Rectal smooth muscle tissue (tissue), 1 donor: ENCODE data around the gene KCNMB1.

Experiments used
- H3K27ac ChIP-seq: one replicate; pipeline ENCODE4 v1.7.0; 2013; ENCODE audit warnings: low read depth, low read length, inconsistent platforms
- H3K27me3 ChIP-seq: one replicate; pipeline ENCODE4 v1.7.0; 2013; ENCODE audit warnings: low read length; ENCODE audit not compliant: control insufficient read depth, insufficient read depth
- H3K36me3 ChIP-seq: one replicate; pipeline ENCODE4 v1.7.0; 2013; ENCODE audit warnings: low read length; ENCODE audit not compliant: control insufficient read depth, insufficient read depth
- H3K4me1 ChIP-seq: one replicate; pipeline ENCODE4 v1.7.0; 2013; ENCODE audit warnings: low read length; ENCODE audit not compliant: control insufficient read depth, insufficient read depth
- H3K4me3 ChIP-seq: one replicate; pipeline ENCODE4 v1.7.0; 2013; ENCODE audit warnings: low read length
- H3K9ac ChIP-seq: one replicate; pipeline ENCODE4 v1.7.0; 2013; ENCODE audit warnings: low read length

KCNMB1 gene

GRCh38 chr5:170388818-170389549 is at the start of gene KCNMB1:
TSS of gene KCNMB1 (minus strand) at chr5:170389367. CDS start at chr5:170385447, 3,920 bp downstream.
- Histone ChIP-seq H3K27me3 (no peaks in the 10 kb centered on the region), H3K27ac (peak within 1 kb of the TSS; percentile 98), H3K4me1 (peaks cover 30% of the 10 kb centered on the region), H3K9ac (peak within 1 kb of the TSS; percentile 59), H3K4me3 (peak within 1 kb of the TSS; percentile 71), H3K36me3 (peaks cover 3% of the 10 kb centered on the region)

- no peaks in the 10 kb centered on the region for H3K4me1 ChIP-seq
- H3K27me3 ChIP-seq, result peaks cover 2% of the 10 kb centered on the region
- no peak overlapping the region for H3K4me3 ChIP-seq
- H3K36me3 ChIP-seq, result no peaks in the 10 kb centered on the region
- H3K27ac ChIP-seq, result no peak overlapping the region
- H3K9ac ChIP-seq, result no peak overlapping the region
These were observed 49.4 kb upstream of the KCNMB1 start for GRCh38 chr5:170438581-170438980.

GRCh38 chr5:170437621-170438375 is 48.6 kb upstream of the KCNMB1 start:
- H3K27ac ChIP-seq, result no peak overlapping the region
- H3K4me3 ChIP-seq, result no peak overlapping the region
- no peak overlapping the region for H3K9ac ChIP-seq
- no peaks in the 10 kb centered on the region for H3K4me1 ChIP-seq
- H3K27me3 ChIP-seq, result peaks cover 2% of the 10 kb centered on the region
- no peaks in the 10 kb centered on the region for H3K36me3 ChIP-seq

GRCh38 chr5:170436335-170436734 is 47.2 kb upstream of the KCNMB1 start:
- H3K4me1 ChIP-seq, result no peaks in the 10 kb centered on the region
- peaks cover 7% of the 10 kb centered on the region for H3K27me3 ChIP-seq
- H3K27ac ChIP-seq, result no peak overlapping the region
- H3K4me3 ChIP-seq, result no peak overlapping the region
- no peak overlapping the region for H3K9ac ChIP-seq
- no peaks in the 10 kb centered on the region for H3K36me3 ChIP-seq

GRCh38 chr5:170434966-170435605 is 45.9 kb upstream of the KCNMB1 start:
- H3K4me3 ChIP-seq, result no peak overlapping the region
- H3K27me3 ChIP-seq, result peaks cover 7% of the 10 kb centered on the region
- no peak overlapping the region for H3K9ac ChIP-seq
- no peak overlapping the region for H3K27ac ChIP-seq
- H3K4me1 ChIP-seq, result no peaks in the 10 kb centered on the region
- no peaks in the 10 kb centered on the region for H3K36me3 ChIP-seq

GRCh38 chr5:170432669-170433068 is 43.5 kb upstream of the KCNMB1 start:
- peaks cover 7% of the 10 kb centered on the region for H3K27me3 ChIP-seq
- H3K27ac ChIP-seq, result no peak overlapping the region
- no peak overlapping the region for H3K4me3 ChIP-seq
- no peaks in the 10 kb centered on the region for H3K4me1 ChIP-seq
- H3K36me3 ChIP-seq, result no peaks in the 10 kb centered on the region
- H3K9ac ChIP-seq, result no peak overlapping the region

- Histone ChIP-seq H3K36me3 (no peaks in the 10 kb centered on the region), H3K27me3 (peaks cover 7% of the 10 kb centered on the region), H3K4me1 (no peaks in the 10 kb centered on the region), H3K4me3 (no peak overlapping the region), H3K27ac (no peak overlapping the region), H3K9ac (no peak overlapping the region)
These were observed 42.4 kb upstream of the KCNMB1 start for GRCh38 chr5:170431571-170431970.

GRCh38 chr5:170430866-170431437 is 41.8 kb upstream of the KCNMB1 start:
- no peak overlapping the region for H3K4me3 ChIP-seq
- no peak overlapping the region for H3K9ac ChIP-seq
- H3K27me3 ChIP-seq, result peaks cover 4% of the 10 kb centered on the region
- no peak overlapping the region for H3K27ac ChIP-seq
- no peaks in the 10 kb centered on the region for H3K36me3 ChIP-seq
- H3K4me1 ChIP-seq, result no peaks in the 10 kb centered on the region

- peaks cover 4% of the 10 kb centered on the region for H3K27me3 ChIP-seq
- H3K4me3 ChIP-seq, result no peak overlapping the region
- H3K36me3 ChIP-seq, result no peaks in the 10 kb centered on the region
- H3K4me1 ChIP-seq, result no peaks in the 10 kb centered on the region
- no peak overlapping the region for H3K9ac ChIP-seq
- H3K27ac ChIP-seq, result no peak overlapping the region
These were observed 41.1 kb upstream of the KCNMB1 start for GRCh38 chr5:170430256-170430655.

GRCh38 chr5:170429014-170429413 is 39.8 kb upstream of the KCNMB1 start:
- no peaks in the 10 kb centered on the region for H3K36me3 ChIP-seq
- peaks cover 4% of the 10 kb centered on the region for H3K27me3 ChIP-seq
- no peaks in the 10 kb centered on the region for H3K4me1 ChIP-seq
- no peak overlapping the region for H3K27ac ChIP-seq
- H3K4me3 ChIP-seq, result no peak overlapping the region
- no peak overlapping the region for H3K9ac ChIP-seq

GRCh38 chr5:170427672-170428236 is 38.6 kb upstream of the KCNMB1 start:
- H3K4me1 ChIP-seq, result no peaks in the 10 kb centered on the region

GRCh38 chr5:170426786-170427185 is 37.6 kb upstream of the KCNMB1 start:
- H3K4me1 ChIP-seq, result no peaks in the 10 kb centered on the region
- H3K27me3 ChIP-seq, result peaks cover 2% of the 10 kb centered on the region
- H3K27ac ChIP-seq, result no peak overlapping the region
- H3K36me3 ChIP-seq, result no peaks in the 10 kb centered on the region
- no peak overlapping the region for H3K9ac ChIP-seq
- H3K4me3 ChIP-seq, result no peak overlapping the region

More at GRCh38 chr5:170427672-170428236, 38.6 kb upstream of the KCNMB1 start:
- Histone ChIP-seq H3K9ac (no peak overlapping the region), H3K4me3 (no peak overlapping the region), H3K36me3 (no peaks in the 10 kb centered on the region), H3K27me3 (peaks cover 4% of the 10 kb centered on the region), H3K27ac (no peak overlapping the region)
